ENCODE results near the gene PDGFD.

PDGFD gene

DNA sequence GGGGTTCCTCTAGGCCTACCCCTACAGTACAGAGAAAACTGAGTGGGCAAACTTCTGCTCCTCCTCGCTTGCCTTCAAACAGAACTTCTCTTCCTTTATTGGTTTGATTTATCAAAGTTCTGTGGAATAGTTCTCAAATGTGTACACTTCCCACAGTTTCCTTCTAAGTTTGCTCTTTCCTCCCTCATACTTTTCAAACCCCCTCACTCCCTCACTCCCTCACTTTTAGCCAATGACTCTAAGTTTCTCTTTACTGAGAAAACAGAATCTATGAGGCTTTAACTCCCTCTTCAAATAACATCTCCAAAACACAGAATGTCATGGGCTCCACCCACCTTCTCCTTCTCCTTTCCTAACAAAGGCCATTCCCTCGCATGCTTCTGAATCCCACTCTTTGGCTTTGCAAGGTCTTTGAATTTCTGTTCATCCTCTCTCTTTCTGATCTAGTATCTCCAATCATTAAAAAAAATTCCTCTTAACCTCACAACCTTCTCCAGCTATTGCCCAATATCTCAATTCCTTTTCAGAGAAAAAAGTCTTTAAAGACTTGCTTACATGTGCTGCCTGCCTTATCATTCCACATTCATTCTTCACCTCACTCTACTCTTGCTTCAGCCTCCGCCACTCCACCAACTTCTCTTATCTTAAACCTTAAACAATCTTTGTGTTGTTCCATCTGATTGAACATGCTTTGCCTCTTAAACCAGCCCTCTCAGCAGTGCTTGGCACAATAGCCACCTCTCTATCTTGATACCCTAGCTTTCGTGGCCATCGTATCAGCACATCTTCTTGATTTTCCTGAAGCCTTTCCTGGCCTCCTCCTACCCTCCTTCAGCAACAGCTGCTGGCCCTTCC, 70.3 kb downstream of the PDGFD start:
- DNase-seq (ENCODE audit: low read depth), result peak; percentile 89

DNA sequence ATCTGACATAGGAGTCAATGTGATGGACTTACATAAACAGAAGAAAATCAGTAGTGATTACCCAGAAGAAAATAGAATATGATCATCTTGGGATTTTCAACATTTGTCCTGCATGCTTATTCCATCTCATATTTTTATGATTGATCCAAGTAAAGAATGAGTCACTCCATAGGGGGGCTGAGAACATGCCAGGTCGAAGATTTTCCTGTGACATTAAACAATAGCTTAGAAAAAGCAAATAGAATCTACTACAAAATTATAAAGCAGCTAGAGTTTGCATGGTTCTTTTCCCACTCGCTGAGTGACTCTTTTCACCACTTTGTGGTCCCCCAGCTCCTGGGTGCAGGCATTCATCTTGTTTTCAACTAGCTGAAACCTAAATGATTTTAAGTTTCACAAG, 71.2 kb downstream of the PDGFD start:
- DNase-seq (ENCODE audit: low read depth), result no peak

GRCh38 chr11:104091281-104092096, 72.5 kb downstream of the PDGFD start:
- DNase-seq (ENCODE audit: low read depth), result peak; percentile 36

- no peak for DNase-seq (ENCODE audit: low read depth)
Observed at GRCh38 chr11:104090767-104091166, 73.2 kb downstream of the PDGFD start.

- no peak for DNase-seq (ENCODE audit: low read depth)
Observed at GRCh38 chr11:104089481-104089880, 74.5 kb downstream of the PDGFD start.

DNA sequence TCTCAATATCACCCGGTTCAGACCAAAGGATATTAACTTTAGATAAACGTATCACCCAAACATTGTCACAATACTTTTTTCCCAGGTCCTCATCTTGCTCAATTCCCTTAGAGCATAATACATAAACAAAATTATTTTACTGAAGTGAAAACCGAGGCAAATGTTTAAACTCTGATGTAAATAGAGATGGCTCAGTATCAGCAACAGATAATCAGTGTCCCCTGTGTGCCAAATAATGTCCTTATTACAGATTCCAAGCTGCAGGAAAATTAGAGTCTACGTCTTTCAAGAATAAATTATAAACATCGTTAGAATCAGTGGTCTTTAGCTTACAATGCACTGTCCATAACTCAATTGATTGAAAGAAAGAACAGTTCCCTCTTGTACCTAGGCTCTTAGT, 77.3 kb downstream of the PDGFD start:
- DNase-seq (ENCODE audit: low read depth), result no peak

DNA sequence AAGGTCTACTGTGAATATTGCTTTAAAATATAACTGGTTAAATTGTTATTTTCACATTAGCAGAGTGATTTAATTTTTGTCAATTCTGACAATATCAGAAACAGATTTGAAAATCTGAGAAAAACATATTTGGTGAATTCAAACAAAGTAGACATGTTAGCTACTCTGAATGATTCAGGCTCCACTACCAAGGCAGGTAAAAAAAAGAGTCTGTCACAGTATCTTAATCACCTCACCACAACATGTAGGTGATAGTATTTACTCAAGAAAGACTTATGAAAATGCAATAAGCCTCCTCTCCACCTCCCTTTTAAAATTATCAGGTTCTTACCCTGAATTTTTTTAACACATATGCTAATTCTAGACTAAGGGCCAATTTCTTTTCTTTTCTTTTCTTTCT, 85.0 kb downstream of the PDGFD start:
- no peak for DNase-seq (ENCODE audit: low read depth)

GRCh38 chr11:104078245-104078644, 85.7 kb downstream of the PDGFD start:
- no peak for DNase-seq (ENCODE audit: low read depth)

GRCh38 chr11:104076455-104076854, 87.5 kb downstream of the PDGFD start:
- no peak for DNase-seq (ENCODE audit: low read depth)

DNA sequence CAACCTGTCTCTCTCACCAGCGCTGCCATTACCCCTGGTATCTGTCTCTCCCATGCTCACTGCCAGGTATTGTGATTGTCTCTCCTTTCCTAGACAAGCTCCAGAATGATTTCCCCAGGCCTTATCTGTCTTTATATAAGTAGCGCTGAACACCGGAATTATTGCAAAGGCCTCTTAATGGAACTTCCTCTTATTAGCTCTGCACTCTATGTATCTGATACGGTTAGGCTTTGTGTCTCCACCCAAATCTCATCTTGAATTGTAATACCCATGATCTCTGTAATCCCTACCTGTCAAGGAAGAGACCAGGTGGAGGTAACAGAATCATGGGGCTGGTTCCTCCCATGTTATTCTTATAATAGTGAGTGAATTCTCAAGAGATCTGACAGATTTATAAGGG, 88.2 kb downstream of the PDGFD start:
- DNase-seq (ENCODE audit: low read depth), result no peak

DNA sequence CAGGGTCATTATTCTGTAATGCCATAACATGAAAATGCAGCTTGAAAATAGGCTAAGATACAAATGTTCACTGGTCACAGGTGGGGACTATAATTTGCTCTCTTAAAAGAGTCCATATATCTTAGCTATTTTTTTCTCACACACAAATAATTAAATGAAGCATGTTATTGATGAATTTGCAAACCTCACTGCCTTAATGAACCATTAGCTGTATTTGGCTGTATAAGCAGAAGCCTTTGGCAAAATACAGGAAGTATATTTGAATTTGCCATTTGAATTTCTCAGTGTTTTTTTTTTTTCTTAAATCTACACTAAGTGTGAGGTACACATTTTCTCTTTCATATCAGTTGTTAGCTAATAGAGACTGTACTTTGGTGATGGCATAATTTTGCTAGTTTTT, 88.9 kb downstream of the PDGFD start:
- DNase-seq (ENCODE audit: low read depth), result no peak

DNA sequence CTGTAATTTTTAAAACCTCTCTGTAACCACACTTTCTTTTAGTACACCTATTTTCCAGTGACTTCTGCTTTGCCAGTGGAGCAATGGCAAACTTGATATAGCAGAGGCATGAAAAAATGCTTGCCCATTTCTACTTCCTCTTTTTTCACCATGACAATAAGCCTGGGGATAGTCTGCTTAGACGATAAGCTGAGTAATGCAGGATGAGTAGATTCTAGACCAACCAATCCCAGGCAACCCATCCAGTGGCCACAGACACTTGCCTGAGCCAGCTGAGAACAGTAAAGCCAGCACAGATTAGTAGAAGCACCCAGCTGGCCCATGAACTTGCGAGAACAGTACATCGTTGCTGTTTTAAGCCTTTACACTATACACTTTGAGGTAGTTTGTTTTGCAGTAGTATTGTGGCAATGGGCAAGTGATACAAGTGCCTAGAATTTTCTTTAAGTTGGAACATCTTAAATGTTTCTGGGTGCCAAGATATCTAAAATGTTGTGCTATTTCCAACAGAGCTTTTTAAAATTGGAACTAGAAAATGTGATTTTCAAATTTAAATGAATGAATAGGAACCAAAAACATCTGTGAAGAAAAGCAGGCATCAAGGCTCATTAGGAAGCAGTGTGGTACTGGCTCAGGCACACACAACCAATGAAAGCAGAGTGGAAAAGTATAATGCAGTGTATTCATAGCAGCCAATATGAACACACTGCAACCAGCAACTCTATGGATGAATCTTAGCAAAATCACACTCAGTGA, 89.8 kb downstream of the PDGFD start:
- DNase-seq (ENCODE audit: low read depth), result peak; percentile 93

- DNase-seq (ENCODE audit: low read depth), result no peak
Observed at GRCh38 chr11:104067534-104067933, 96.4 kb downstream of the PDGFD start.

GRCh38 chr11:104064034-104064630, 99.8 kb downstream of the PDGFD start:
- no peak for DNase-seq (ENCODE audit: low read depth)

DNA sequence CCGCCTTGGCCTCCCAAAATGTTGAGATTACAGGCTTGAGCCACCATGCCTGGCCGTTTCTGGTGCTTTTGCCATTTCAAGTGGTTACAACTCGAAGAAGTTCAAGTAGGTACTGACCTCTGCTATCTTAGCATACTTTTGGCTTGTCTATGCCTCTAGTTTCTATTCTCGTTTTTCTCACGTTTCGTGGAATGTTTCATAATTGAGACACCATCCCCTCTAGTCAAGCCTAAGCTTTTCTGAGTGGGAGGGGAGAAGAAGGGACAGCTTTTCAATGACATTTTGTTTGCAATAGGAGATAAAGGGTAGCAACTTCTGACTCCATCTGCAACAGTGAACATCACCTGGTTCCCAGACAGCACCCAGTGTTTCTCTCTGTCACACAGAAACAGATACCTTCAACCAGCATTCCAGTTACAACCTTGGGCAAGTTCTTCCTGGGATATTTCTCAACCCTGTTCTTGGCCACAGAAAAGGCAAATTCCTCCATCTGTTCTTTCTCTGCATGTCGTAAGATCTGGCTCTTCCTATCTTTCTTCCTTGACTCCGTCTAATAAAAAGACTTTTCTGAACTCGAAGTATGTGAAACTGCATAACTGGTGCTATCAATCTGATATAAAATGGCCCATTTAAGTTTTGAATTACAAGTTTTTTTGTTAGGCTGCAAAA, 102.0 kb downstream of the PDGFD start:
- peak; percentile 97 for DNase-seq (ENCODE audit: low read depth)

- peak; percentile 31 for DNase-seq (ENCODE audit: low read depth)
Observed at GRCh38 chr11:104060820-104061219, 103.1 kb downstream of the PDGFD start.

- peak; percentile 79 for DNase-seq (ENCODE audit: low read depth)
Observed at GRCh38 chr11:104060004-104060794, 103.7 kb downstream of the PDGFD start.

GRCh38 chr11:104058680-104059079, 105.3 kb downstream of the PDGFD start:
- DNase-seq (ENCODE audit: low read depth), result no peak

GRCh38 chr11:104057908-104058307, 106.0 kb downstream of the PDGFD start:
- DNase-seq (ENCODE audit: low read depth), result no peak

DNA sequence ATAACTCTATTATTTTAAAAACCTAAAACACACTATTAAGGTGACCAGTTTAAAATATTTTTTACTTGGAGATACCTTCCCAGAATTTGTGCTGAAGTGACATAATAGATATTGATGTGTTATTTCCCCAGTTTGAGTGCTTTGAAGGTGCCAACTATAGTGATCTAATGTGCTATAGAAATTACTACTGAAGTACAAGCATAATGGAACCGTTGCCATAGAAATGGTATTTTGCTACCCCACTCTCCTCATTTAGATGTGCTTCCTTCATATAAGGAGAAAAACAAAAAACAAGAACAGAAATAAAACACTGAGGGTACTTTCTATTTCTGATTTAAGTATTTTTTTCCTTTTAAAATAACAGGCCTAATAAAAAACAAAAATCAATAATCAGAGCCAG, 108.4 kb downstream of the PDGFD start:
- no peak for DNase-seq (ENCODE audit: low read depth)
